ENCODE measurements around the gene PRKCE.

- TF ChIP-seq, protein P1, sequence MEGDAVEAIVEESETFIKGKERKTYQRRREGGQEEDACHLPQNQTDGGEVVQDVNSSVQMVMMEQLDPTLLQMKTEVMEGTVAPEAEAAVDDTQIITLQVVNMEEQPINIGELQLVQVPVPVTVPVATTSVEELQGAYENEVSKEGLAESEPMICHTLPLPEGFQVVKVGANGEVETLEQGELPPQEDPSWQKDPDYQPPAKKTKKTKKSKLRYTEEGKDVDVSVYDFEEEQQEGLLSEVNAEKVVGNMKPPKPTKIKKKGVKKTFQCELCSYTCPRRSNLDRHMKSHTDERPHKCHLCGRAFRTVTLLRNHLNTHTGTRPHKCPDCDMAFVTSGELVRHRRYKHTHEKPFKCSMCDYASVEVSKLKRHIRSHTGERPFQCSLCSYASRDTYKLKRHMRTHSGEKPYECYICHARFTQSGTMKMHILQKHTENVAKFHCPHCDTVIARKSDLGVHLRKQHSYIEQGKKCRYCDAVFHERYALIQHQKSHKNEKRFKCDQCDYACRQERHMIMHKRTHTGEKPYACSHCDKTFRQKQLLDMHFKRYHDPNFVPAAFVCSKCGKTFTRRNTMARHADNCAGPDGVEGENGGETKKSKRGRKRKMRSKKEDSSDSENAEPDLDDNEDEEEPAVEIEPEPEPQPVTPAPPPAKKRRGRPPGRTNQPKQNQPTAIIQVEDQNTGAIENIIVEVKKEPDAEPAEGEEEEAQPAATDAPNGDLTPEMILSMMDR (conservative IDR thresholded peaks at IDR 0.05; ENCODE audit: low read depth in 2 of 2) = no peak
- TF ChIP-seq POLR2AphosphoS5 (IDR thresholded peaks at IDR 0.05; ENCODE audit: low read depth) = no peak
- no peak for TF ChIP-seq EZH2 (IDR thresholded peaks at IDR 0.05; ENCODE audit: low read depth, unreplicated experiment)
- TF ChIP-seq CREB1 (CRISPR knock-in tag; IDR thresholded peaks at IDR 0.05; ENCODE audit: low read depth) = no peak
- no peak for TF ChIP-seq ZNF114 (CRISPR knock-in tag; IDR thresholded peaks at IDR 0.05)
- TF ChIP-seq EZH2phosphoT487 (IDR thresholded peaks at IDR 0.05; ENCODE audit: unreplicated experiment) = no peak
- no peak for TF ChIP-seq ZNF462 (CRISPR knock-in tag; IDR thresholded peaks at IDR 0.05)
These were observed 34.0 kb upstream of the PRKCE start for GRCh38 chr2:45617496-45617895.
